GM12878 (cell line): ENCODE data around the gene SUSD5. TPM values are rescaled to one million over a fixed set of nuclear protein-coding genes. Genes with fewer than 3 reads are reported as not detected.

Experiments used
- ATAC-seq: fragments of 200-7000 bp; cut with Tn5 transposase; 3 replicates; pipeline ENCODE4 v1.9.1; 2020; ENCODE audit warnings: mild to moderate bottlenecking, moderate library complexity
- BruUV-seq: library from RNA; stranded (reverse); fragments of 400-500 nt; replicated peaks from 2 replicates; lab custom pipeline; 2021; lab: Mats Ljungman, UMichigan
- CTCF ChIA-PET: fragments of 300-600 bp; sonication (Branson Sonifier 250); formaldehyde crosslinking; extraction: SDS; loops from one replicate; lab custom pipeline; 2021; ENCODE audit warnings: inconsistent platforms; lab: Yijun Ruan, JAX
- POLR2A ChIA-PET: fragments of 350-600 bp; formaldehyde crosslinking; extraction: SDS; loops from one replicate; lab custom pipeline; 2021; ENCODE audit warnings: inconsistent platforms; lab: Charles Lee
- RAD21 ChIA-PET: fragments of 300-600 bp; sonication (Branson Sonifier 250); formaldehyde crosslinking; loops from one replicate; lab custom pipeline; 2023; ENCODE audit warnings: antibody characterized with exemption; ENCODE audit not compliant: unreplicated experiment; lab: Charles Lee
- SMC1A ChIA-PET: fragments of 300-600 bp; sonication (Branson Sonifier 250); formaldehyde crosslinking; loops from one replicate; lab custom pipeline; 2023; ENCODE audit not compliant: unreplicated experiment, uncharacterized antibody; lab: Charles Lee
- DNase-seq: peaks from one replicate; pipeline ENCODE4 v3.0.0-alpha.2; 2011; ENCODE audit warnings: low read depth, low spot score
- FAIRE-seq: peaks from 3 replicates; lab custom pipeline; 2011; peaks lifted over from hg19 to GRCh38; lab: Jason Lieb, UNC
- H2AFZ ChIP-seq: 2 replicates; pipeline ENCODE4 v1.6.0; 2011; ENCODE audit warnings: low read depth, low read length, control low read depth; ENCODE audit not compliant: control insufficient read depth
- H3K27ac ChIP-seq: 2 replicates; pipeline ENCODE4 v1.5.1; 2011; ENCODE audit warnings: control low read depth; ENCODE audit not compliant: control insufficient read depth, insufficient read depth
- H3K27me3 ChIP-seq, 2 experiments: replicated peaks in 1 of 2; 2 replicates each; pipeline versions ENCODE4 v1.6.0 to v1.6.1; 2011; ENCODE audit warnings: low read length in 1 of 2; ENCODE audit not compliant: control insufficient read depth in 2 of 2, insufficient read depth in 2 of 2
- H3K36me3 ChIP-seq, 2 experiments: 2 replicates each; pipeline ENCODE4 v1.5.1; 2011; ENCODE audit warnings: low read length in 1 of 2; ENCODE audit not compliant: control insufficient read depth in 2 of 2, insufficient read depth in 2 of 2
- H3K4me1 ChIP-seq: 2 replicates; pipeline ENCODE4 v1.6.1; 2011; ENCODE audit warnings: mild to moderate bottlenecking, low read length, moderate library complexity, mixed read lengths; ENCODE audit not compliant: control insufficient read depth, insufficient read depth
- H3K4me2 ChIP-seq: 2 replicates; pipeline ENCODE4 v1.6.0; 2011; ENCODE audit warnings: control low read depth; ENCODE audit not compliant: control insufficient read depth, insufficient read depth
- H3K4me3 ChIP-seq: fragments of 200-600 bp; sonication (generic); 2 replicates; pipeline ENCODE4 v1.5.1; 2016
- H3K79me2 ChIP-seq: 2 replicates; pipeline ENCODE4 v1.6.0; 2011; ENCODE audit warnings: low read length; ENCODE audit not compliant: control insufficient read depth, insufficient read depth
- H3K9ac ChIP-seq: 2 replicates; pipeline ENCODE4 v1.8.0; 2011; ENCODE audit warnings: low read length, control low read depth, mixed read lengths; ENCODE audit not compliant: control insufficient read depth, insufficient read depth
- H3K9me3 ChIP-seq: replicated peaks from 3 replicates; pipeline ENCODE4 v1.5.1; 2011; ENCODE audit warnings: mild to moderate bottlenecking, low read length; ENCODE audit not compliant: control insufficient read depth, insufficient read depth
- H4K20me1 ChIP-seq: 2 replicates; pipeline ENCODE4 v1.6.0; 2011; ENCODE audit not compliant: control insufficient read depth, insufficient read depth
- ASH2L ChIP-seq: fragments of 300-600, 200-600 bp; sonication (generic); IDR thresholded peaks from 2 replicates; pipeline ENCODE4 v1.6.1; 2017; ENCODE audit warnings: low read depth, mild to moderate bottlenecking, borderline replicate concordance
- CHD4 ChIP-seq: fragments of 200-600 bp; sonication (generic); IDR thresholded peaks from 2 replicates; pipeline ENCODE4 v1.6.1; 2016; ENCODE audit warnings: mild to moderate bottlenecking
- ESRRA ChIP-seq: IDR thresholded peaks from 2 replicates; pipeline ENCODE4 v1.6.1; 2012; ENCODE audit warnings: mild to moderate bottlenecking, low read length, improper control_type of control experiment
- EZH2 ChIP-seq: IDR thresholded peaks from 2 replicates; pipeline ENCODE4 v1.6.1; 2012; ENCODE audit warnings: low read depth, mild to moderate bottlenecking, control low read depth, inconsistent platforms, low read length, borderline replicate concordance; ENCODE audit not compliant: control insufficient read depth
- GABPA ChIP-seq: IDR thresholded peaks from 2 replicates; pipeline ENCODE4 v1.6.1; 2014; ENCODE audit warnings: antibody characterized with exemption, low read depth, mild to moderate bottlenecking, inconsistent platforms
- HCFC1 ChIP-seq: fragments of 150-350 bp; IDR thresholded peaks from 2 replicates; pipeline ENCODE4 v1.6.1; 2014; ENCODE audit warnings: low read length
- IKZF1 ChIP-seq: fragments of 450-650 bp; conservative IDR thresholded peaks from 2 replicates; pipeline ENCODE4 v1.6.1; 2017; ENCODE audit warnings: antibody characterized with exemption, mild to moderate bottlenecking
- IRF4 ChIP-seq: IDR thresholded peaks from 2 replicates; pipeline ENCODE4 v1.6.1; 2011; ENCODE audit warnings: low read depth, low read length
- ZNF207 ChIP-seq: fragments of 450-650 bp; IDR thresholded peaks from 2 replicates; pipeline ENCODE4 v1.6.1; 2014; ENCODE audit warnings: antibody characterized with exemption, mild to moderate bottlenecking, borderline replicate concordance
- ZNF622 ChIP-seq: fragments of 450-650 bp; IDR thresholded peaks from 2 replicates; pipeline ENCODE4 v1.6.1; 2017; ENCODE audit warnings: mild to moderate bottlenecking, inconsistent platforms
- in situ Hi-C: fragments of 300-500 bp; cut with MboI; formaldehyde crosslinking; loops from 9 replicates; pipeline ENCODE4 v1.14.3; 2018; ENCODE audit warnings: mixed read lengths
- intact Hi-C: fragments of 100-400 bp; cut with micrococcal nuclease; formaldehyde crosslinking; loops from one replicate; pipeline ENCODE4 v1.14.2; 2022; ENCODE audit not compliant: unreplicated experiment
- polyA plus RNA-seq, 11 experiments: library from polyadenylated mRNA; depleted of rRNA in 4 of 11; unstranded in 6 of 11; stranded (reverse) in 5 of 11; fragments of >200 nt; fragmentation: Nextera tagmentation in 4 of 11; fragmentation: Illumina TruSeq in 1 of 11; extraction: Ambion mirVana in 4 of 11; extraction: Trizol in 1 of 11; gene quantifications; 1 replicate in 1 of 11; 2 replicates in 10 of 11; pipeline versions ENCODE4 v1.2.1 to v1.2.3, GENCODE V29; 2011 to 2016; ENCODE audit warnings: inconsistent platforms in 2 of 11, missing spikeins in 2 of 11, low read depth in 1 of 11
- total RNA-seq, 4 experiments: library from RNA; depleted of rRNA in 3 of 4; stranded (reverse); fragments of >200 nt in 3 of 4; fragmentation: Illumina TruSeq in 1 of 4; extraction: Trizol in 1 of 4; gene quantifications; 2 replicates each; pipeline versions ENCODE4 v1.2.1 to v1.2.3, GENCODE V29; 2013 to 2021
- TF ChIP-seq, protein P1 (sequence below): fragments of 450-650 bp; IDR thresholded peaks from 2 replicates; pipeline ENCODE4 v1.6.1; 2017; ENCODE audit warnings: mild to moderate bottlenecking
- TF ChIP-seq, protein P2 (sequence below): fragments of 450-650 bp; IDR thresholded peaks from 2 replicates; pipeline ENCODE4 v1.6.1; 2018; ENCODE audit warnings: borderline replicate concordance, mild to moderate bottlenecking; ENCODE audit not compliant: partially characterized antibody

Gene SUSD5
- total and polyA plus RNA-seq, 10 of the 15 experiments (the other 5 are each of a cell fraction or from before 2014, with no cell fraction given): 0.01 to 0.05 (median 0.03) TPM; not detected in 4

DNA sequence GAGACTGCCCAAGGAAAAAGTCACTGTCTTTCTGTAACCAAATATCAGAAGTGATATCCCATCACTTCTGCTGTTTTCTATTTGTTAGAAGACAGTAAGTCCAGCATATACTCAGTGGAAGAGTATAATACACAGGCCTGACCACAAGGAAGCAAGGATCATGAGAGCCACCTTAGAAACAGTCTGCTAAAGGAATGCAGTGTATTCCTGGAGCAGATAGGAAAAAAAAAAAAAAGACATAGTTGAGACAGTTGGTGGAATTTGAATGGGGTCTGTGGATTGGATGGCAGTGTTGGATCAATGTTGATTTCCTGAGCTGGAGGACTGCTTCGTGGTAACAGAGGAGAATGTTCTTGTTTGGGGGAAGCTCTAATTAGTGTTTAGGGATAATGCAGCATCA is 32.1 kb upstream of the SUSD5 start (continued):
- no peak for TF ChIP-seq ASH2L

DNA sequence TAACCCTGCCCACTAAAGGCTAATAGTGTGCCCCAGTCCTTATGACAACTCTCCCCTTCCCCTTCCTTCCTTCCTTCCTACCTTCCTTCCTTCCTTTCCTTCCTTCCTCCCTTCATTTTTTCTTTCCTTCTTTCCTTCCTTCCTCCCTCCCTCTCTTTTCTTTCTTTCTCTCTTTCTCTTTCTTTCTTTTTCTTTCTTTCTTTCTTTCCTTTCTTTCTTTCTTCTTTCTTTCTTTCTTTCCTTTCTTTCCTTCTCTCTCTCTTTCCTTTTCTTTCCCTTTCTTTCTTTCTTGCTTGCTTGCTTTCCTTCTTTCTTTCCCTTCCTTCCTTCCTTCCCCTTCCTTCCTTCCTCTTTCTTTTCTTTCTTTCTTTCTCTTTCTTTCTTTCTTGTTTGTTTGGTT is 28.2 kb upstream of the SUSD5 start:
- Histone ChIP-seq H3K36me3 (no peaks in the 10 kb centered on the region), H2AFZ (no peak overlapping the region), H3K9ac (no peak overlapping the region), H3K27me3 (no peaks in the 10 kb centered on the region), H3K79me2 (no peaks in the 10 kb centered on the region), H4K20me1 (no peaks in the 10 kb centered on the region), H3K27ac (no peak overlapping the region), H3K9me3 (no peaks in the 10 kb centered on the region), H3K4me1 (no peaks in the 10 kb centered on the region), H3K4me2 (no peak overlapping the region), H3K4me3 (no peak overlapping the region)
- no peak for TF ChIP-seq ESRRA
- TF ChIP-seq ZNF207: no peak
- TF ChIP-seq, protein P1, sequence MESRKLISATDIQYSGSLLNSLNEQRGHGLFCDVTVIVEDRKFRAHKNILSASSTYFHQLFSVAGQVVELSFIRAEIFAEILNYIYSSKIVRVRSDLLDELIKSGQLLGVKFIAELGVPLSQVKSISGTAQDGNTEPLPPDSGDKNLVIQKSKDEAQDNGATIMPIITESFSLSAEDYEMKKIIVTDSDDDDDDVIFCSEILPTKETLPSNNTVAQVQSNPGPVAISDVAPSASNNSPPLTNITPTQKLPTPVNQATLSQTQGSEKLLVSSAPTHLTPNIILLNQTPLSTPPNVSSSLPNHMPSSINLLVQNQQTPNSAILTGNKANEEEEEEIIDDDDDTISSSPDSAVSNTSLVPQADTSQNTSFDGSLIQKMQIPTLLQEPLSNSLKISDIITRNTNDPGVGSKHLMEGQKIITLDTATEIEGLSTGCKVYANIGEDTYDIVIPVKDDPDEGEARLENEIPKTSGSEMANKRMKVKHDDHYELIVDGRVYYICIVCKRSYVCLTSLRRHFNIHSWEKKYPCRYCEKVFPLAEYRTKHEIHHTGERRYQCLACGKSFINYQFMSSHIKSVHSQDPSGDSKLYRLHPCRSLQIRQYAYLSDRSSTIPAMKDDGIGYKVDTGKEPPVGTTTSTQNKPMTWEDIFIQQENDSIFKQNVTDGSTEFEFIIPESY: no peak
- no peak for TF ChIP-seq GABPA
- no peak for TF ChIP-seq IRF4
- TF ChIP-seq, protein P2, sequence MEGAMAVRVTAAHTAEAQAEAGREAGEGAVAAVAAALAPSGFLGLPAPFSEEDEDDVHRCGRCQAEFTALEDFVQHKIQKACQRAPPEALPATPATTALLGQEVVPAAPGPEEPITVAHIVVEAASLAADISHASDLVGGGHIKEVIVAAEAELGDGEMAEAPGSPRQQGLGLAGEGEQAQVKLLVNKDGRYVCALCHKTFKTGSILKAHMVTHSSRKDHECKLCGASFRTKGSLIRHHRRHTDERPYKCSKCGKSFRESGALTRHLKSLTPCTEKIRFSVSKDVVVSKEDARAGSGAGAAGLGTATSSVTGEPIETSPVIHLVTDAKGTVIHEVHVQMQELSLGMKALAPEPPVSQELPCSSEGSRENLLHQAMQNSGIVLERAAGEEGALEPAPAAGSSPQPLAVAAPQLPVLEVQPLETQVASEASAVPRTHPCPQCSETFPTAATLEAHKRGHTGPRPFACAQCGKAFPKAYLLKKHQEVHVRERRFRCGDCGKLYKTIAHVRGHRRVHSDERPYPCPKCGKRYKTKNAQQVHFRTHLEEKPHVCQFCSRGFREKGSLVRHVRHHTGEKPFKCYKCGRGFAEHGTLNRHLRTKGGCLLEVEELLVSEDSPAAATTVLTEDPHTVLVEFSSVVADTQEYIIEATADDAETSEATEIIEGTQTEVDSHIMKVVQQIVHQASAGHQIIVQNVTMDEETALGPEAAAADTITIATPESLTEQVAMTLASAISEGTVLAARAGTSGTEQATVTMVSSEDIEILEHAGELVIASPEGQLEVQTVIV: no peak
- no peak for TF ChIP-seq HCFC1
- no peak for TF ChIP-seq IKZF1
- TF ChIP-seq EZH2: no peak
- no peak for TF ChIP-seq CHD4
- no peak for TF ChIP-seq ZNF622
- FAIRE-seq: no peak
- ChIA-PET POLR2A (no interaction called here), RAD21 (no interaction called here), SMC1A (no interaction called here), CTCF (no interaction called here)
- no peak for ATAC-seq
- intact Hi-C loops: no loop called here
- no peak for DNase-seq
- in situ Hi-C loops: no loop called here
- no TSS peak for BruUV-seq
